Common myeloid progenitor, CD34-positive (primary cell): ENCODE results near the gene DEPDC1B. TPM values are rescaled to one million over a fixed set of nuclear protein-coding genes. Genes with fewer than 3 reads are reported as not detected.
A peak's percentile ranks its signal among the peaks of the same experiment; 100 is the strongest.

Experiments
- CTCF ChIA-PET: fragments of 350-600 bp; sonication (Branson Sonifier 250); formaldehyde crosslinking; loops from one replicate; lab custom pipeline; 2021; ENCODE audit warnings: antibody characterized with exemption; lab: Charles Lee
- POLR2A ChIA-PET: fragments of 350-600 bp; sonication (Branson Sonifier 250); formaldehyde crosslinking; loops from one replicate; lab custom pipeline; 2021; ENCODE audit warnings: antibody characterized with exemption; lab: Charles Lee
- DNase-seq, 3 donors: peaks; one replicate each; pipeline versions ENCODE4 v3.0.0 to v3.0.0-alpha.2; 2013
- H3K27ac ChIP-seq, 2 experiments: 1 replicate in 1 of 2; 2 replicates in 1 of 2; pipeline ENCODE4 v1.7.0; 2013; ENCODE audit warnings: inconsistent platforms in 2 of 2, low read length in 2 of 2, mild to moderate bottlenecking in 2 of 2, low read depth in 1 of 2, moderate library complexity in 1 of 2; ENCODE audit not compliant: severe bottlenecking in 2 of 2, insufficient read depth in 1 of 2, poor library complexity in 1 of 2
- H3K27me3 ChIP-seq, 5 experiments: replicated peaks in 2 of 5; 1 replicate in 3 of 5; 2 replicates in 2 of 5; pipeline versions ENCODE4 v1.6.1 to v1.7.0; 2013; ENCODE audit warnings: low read length in 4 of 5, mild to moderate bottlenecking in 2 of 5, moderate library complexity in 2 of 5, inconsistent platforms in 1 of 5; ENCODE audit not compliant: insufficient read depth in 5 of 5, control insufficient read depth in 4 of 5
- H3K36me3 ChIP-seq, 4 experiments: 1 replicate in 2 of 4; 2 replicates in 2 of 4; pipeline versions ENCODE4 v1.6.1 to v1.7.0; 2013; ENCODE audit warnings: low read length in 3 of 4, control low read depth in 1 of 4, mild to moderate bottlenecking in 1 of 4; ENCODE audit not compliant: control insufficient read depth in 4 of 4, insufficient read depth in 4 of 4
- H3K4me1 ChIP-seq, 4 experiments: 1 replicate in 3 of 4; 2 replicates in 1 of 4; pipeline versions ENCODE4 v1.6.1 to v1.7.1; 2013; ENCODE audit warnings: low read length in 3 of 4, mild to moderate bottlenecking in 3 of 4, control low read depth in 1 of 4, inconsistent platforms in 1 of 4, moderate library complexity in 1 of 4; ENCODE audit not compliant: control insufficient read depth in 4 of 4, insufficient read depth in 4 of 4; ENCODE audit errors: control extremely low read depth in 1 of 4
- H3K4me3 ChIP-seq, 7 experiments: 1 replicate in 4 of 7; 2 replicates in 3 of 7; pipeline versions ENCODE4 v1.5.1 to v1.7.0; 2013; ENCODE audit warnings: mild to moderate bottlenecking in 7 of 7, low read length in 6 of 7, moderate library complexity in 6 of 7, inconsistent platforms in 2 of 7, low read depth in 2 of 7, control low read depth in 1 of 7; ENCODE audit not compliant: insufficient read depth in 4 of 7, control insufficient read depth in 1 of 7; ENCODE audit errors: extremely low read depth in 1 of 7
- H3K9me3 ChIP-seq, 5 experiments: 1 replicate in 4 of 5; 2 replicates in 1 of 5; pipeline versions ENCODE4 v1.6.1 to v1.7.1; 2013; ENCODE audit warnings: low read length in 4 of 5, mild to moderate bottlenecking in 2 of 5, inconsistent platforms in 1 of 5, low read depth in 1 of 5, moderate library complexity in 1 of 5; ENCODE audit not compliant: control insufficient read depth in 4 of 5, insufficient read depth in 2 of 5; ENCODE audit errors: control extremely low read depth in 1 of 5
- WGBS: methylation state at CpG from one replicate; pipeline ENCODE4 v1.1.5; 2013; ENCODE audit not compliant: insufficient coverage; 5-methylcytosine and 5-hydroxymethylcytosine counted together
- polyA plus RNA-seq: library from polyadenylated mRNA; unstranded; fragments of 120-200 nt; gene quantifications from one replicate; pipeline ENCODE4 v1.2.1, GENCODE V29; 2013

Gene DEPDC1B
- polyA plus RNA-seq, result 7.2 TPM

GRCh38 chr5:60699609-60700415, at the start of gene DEPDC1B:
Gene DEPDC1B (minus strand): TSS chr5:60700166. CDS start chr5:60700093, 73 bp downstream.
- ChIA-PET CTCF (interaction anchor here (0.6 to 10.4 kb wide), 10 partner anchors 12 to 412 kb away, joined by 3 to 80 read pairs (median 4); no protein-coding TSS in a partner anchor), POLR2A (interaction anchor here (0.6 kb wide), 1 partner anchor 122 kb away, joined by 3 read pairs; no protein-coding TSS in a partner anchor)
- peak within 1 kb of the TSS; percentile 73 to 87 for H3K27ac ChIP-seq
- peak within 1 kb of the TSS; percentile 80 to 99 (median 92) for H3K4me3 ChIP-seq
- peak; percentile 92 to 96 (median 96) for DNase-seq
- 0% methylated on average over 60 of the region's 72 CpGs for WGBS
- H3K27me3 ChIP-seq, result no peaks in the 10 kb centered on the region
- peaks cover 8 to 27% (median 16%) of the 10 kb centered on the region in 4 experiments for H3K4me1 ChIP-seq
- H3K9me3 ChIP-seq, result peaks cover 0 to 5% (median 0%) of the 10 kb centered on the region in 5 experiments
- no peaks in the 10 kb centered on the region for H3K36me3 ChIP-seq

GRCh38 chr5:60744682-60745081, 44.7 kb upstream of the DEPDC1B start:
- peaks cover 0 to 13% (median 3%) of the 10 kb centered on the region in 5 experiments for H3K9me3 ChIP-seq
- no peaks in the 10 kb centered on the region for H3K27me3 ChIP-seq
- ChIA-PET CTCF (interaction anchor here (1.2 kb wide), 1 partner anchor 27 kb away, joined by 3 read pairs; no protein-coding TSS in a partner anchor), POLR2A (no interaction called here)
- DNase-seq, result no peak
- H3K4me3 ChIP-seq, result no peak overlapping the region
- H3K4me1 ChIP-seq, result no peaks in the 10 kb centered on the region
- H3K27ac ChIP-seq, result no peak overlapping the region
- WGBS, result 100% methylated on average over 5 of the region's 6 CpGs
- peaks cover 0 to 2% (median 0%) of the 10 kb centered on the region in 4 experiments for H3K36me3 ChIP-seq

GRCh38 chr5:60743511-60744314, 43.7 kb upstream of the DEPDC1B start:
- Histone ChIP-seq H3K27me3 (no peaks in the 10 kb centered on the region), H3K4me3 (no peak overlapping the region), H3K9me3 (peaks cover 0 to 19% (median 3%) of the 10 kb centered on the region in 5 experiments), H3K36me3 (no peaks in the 10 kb centered on the region), H3K4me1 (no peaks in the 10 kb centered on the region), H3K27ac (no peak overlapping the region)
- 97% methylated on average over 39 of the region's 40 CpGs for WGBS
- DNase-seq, result no peak
- ChIA-PET CTCF (interaction anchor here (1.2 to 1.6 kb wide), 3 partner anchors 16 to 26 kb away, joined by 3 read pairs; no protein-coding TSS in a partner anchor), POLR2A (no interaction called here)

GRCh38 chr5:60740322-60740721, 40.4 kb upstream of the DEPDC1B start:
- no peaks in the 10 kb centered on the region for H3K27me3 ChIP-seq
- H3K9me3 ChIP-seq, result peaks cover 0 to 20% (median 3%) of the 10 kb centered on the region in 5 experiments
- no peaks in the 10 kb centered on the region for H3K36me3 ChIP-seq
- no CpG with 5 or more reads among the region's 2 CpGs for WGBS
- no peak overlapping the region for H3K27ac ChIP-seq
- ChIA-PET CTCF (no interaction called here), POLR2A (no interaction called here)
- no peak for DNase-seq
- no peak overlapping the region for H3K4me3 ChIP-seq
- H3K4me1 ChIP-seq, result no peaks in the 10 kb centered on the region

GRCh38 chr5:60738933-60739332, 39.0 kb upstream of the DEPDC1B start:
- Histone ChIP-seq H3K27ac (no peak overlapping the region), H3K4me3 (no peak overlapping the region), H3K36me3 (no peaks in the 10 kb centered on the region), H3K9me3 (peaks cover 0 to 20% (median 3%) of the 10 kb centered on the region in 5 experiments), H3K4me1 (no peaks in the 10 kb centered on the region), H3K27me3 (no peaks in the 10 kb centered on the region)
- DNase-seq, result no peak
- CTCF ChIA-PET, result interaction anchor here (1.4 kb wide), 1 partner anchor 20 kb away, joined by 3 read pairs; no protein-coding TSS in a partner anchor
- WGBS, result 93% methylated on average over 3 of the region's 3 CpGs
- POLR2A ChIA-PET, result no interaction called here

- Histone ChIP-seq H3K36me3 (no peaks in the 10 kb centered on the region), H3K4me1 (no peaks in the 10 kb centered on the region), H3K27me3 (no peaks in the 10 kb centered on the region), H3K4me3 (no peak overlapping the region), H3K9me3 (peaks cover 0 to 20% (median 3%) of the 10 kb centered on the region in 5 experiments), H3K27ac (no peak overlapping the region)
- 86% methylated on average over 4 of the region's 4 CpGs for WGBS
- DNase-seq, result no peak
- POLR2A ChIA-PET, result no interaction called here
- CTCF ChIA-PET, result interaction anchor here (1.4 kb wide), 1 partner anchor 20 kb away, joined by 3 read pairs; no protein-coding TSS in a partner anchor
These were observed 38.5 kb upstream of the DEPDC1B start for GRCh38 chr5:60738461-60738860.
